ENCODE measurements around the gene SMC3.
"Not testable (repeated sequence)": the region's sequence is repeated elsewhere in the genome, so short reads cannot be mapped to it uniquely, and the experiment has no call there.

Gene SMC3

DNA sequence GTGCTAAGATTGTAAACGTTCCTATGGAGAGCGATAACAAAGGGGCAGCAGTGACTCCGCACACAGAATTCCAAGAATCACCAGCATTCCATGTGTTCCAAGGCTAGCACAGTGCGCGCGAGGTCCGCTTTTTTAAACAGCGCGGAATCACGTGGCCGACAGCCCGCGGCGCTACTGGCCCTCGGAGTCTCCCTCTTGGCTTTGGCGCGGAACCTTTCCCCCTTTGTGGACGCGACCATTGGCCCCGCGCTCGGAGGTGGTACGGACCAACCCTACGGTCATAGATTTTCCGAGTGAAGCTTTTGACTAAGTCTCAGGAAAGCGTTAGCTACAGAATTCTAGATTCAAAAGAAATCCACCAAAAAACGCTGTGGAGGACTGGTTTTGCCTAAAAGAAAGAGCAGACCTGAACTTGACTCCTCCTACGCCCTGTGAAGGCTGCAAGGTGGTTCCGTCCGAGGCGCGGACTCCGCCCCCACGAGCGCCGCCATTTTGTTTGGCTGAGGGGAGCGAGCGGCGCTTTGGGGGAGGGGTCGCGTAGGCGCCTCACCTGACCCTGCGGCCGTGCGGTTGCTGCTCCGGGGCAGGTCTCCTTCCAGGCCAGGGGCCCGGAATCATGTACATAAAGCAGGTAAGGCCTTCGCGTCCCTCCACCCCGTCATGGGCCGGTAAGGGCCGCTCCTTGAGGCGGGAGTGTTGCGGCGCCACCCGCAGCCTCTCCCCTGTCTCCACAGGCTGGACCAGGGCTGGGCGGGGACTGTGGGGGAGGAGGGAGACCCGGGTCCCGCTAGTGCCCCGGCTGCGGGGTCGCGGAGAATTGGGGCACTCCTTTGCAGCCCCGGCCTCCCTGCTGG lies at the start of gene SMC3:
Gene SMC3, plus strand, starts transcription at position 495 of the 854 bp plus-strand sequence. Its CDS starts 122 bp downstream, at position 617.
- DNase-seq (ENCODE audit: low read depth) = peak; percentile 75

DNA sequence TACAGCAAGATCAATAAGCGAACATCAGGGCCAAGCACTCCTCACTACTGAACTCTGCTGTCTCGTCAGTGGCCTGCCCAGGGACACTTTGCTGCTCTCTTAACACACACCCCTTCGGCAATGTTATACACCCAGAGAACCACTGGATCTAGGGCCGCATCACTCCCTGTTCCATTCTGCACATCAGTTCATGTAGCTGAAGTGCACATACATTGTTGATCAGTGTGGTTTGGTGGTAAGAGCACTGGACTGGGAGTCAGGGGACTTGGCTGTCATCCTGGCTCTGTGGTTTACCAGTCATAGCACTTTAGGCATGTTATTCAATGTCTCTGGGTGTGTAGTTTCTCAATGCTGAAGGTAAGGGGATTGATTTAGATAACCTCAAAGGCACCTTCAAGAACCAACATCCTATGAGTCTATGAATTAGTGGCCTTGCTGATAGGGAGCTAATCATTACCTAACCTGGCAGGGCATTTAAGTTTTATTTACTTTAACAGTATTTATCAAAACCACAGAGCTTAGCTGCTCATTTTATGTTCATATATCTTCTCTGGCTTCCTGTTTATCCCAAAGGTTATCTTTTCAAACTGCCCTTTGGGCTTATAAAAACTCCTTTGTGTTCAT lies 45.0 kb upstream of the SMC3 start:
- no peak for DNase-seq (ENCODE audit: low read depth)

DNA sequence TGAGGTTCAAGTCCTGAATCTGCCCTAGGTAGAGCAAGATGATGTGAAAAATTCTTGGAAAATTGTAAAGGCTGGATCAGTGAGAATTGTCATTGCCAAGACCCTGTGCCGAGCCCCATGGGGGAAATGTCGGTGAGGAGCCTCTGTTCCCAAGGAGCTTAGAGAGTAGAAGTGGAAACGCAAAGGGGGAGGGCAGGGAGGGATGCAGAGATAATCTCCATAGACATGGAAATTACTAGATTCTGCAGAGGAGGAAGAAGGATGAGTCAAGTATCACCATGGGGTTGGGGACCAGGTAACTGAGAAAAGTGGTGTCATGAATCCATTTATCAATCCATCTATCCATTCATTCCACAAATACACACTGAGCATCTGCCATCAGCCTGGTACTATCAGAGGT lies 43.8 kb upstream of the SMC3 start:
- no peak for DNase-seq (ENCODE audit: low read depth)

GRCh38 chr10:110524179-110524858 lies 43.2 kb upstream of the SMC3 start:
- no peak for DNase-seq (ENCODE audit: low read depth)

DNA sequence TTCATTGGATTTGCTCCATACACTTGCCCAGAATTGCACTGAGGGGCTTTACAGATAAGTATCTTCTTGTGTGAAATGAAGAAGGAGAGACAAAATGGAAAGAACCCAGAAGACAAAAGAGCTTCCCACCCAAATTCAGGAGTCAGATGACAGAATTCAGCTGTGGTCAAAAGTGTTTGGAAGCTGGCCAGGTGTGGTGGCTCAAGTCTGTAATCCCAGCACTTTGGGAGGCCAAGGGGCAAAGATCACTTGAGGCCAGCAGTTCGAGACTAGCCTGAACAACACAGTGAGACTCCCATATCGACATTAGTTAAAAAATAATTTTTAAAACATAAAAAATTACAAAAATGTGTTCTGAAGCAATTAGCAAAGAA lies 42.6 kb upstream of the SMC3 start:
- DNase-seq (ENCODE audit: low read depth) = no peak

- DNase-seq (ENCODE audit: low read depth) = no peak
These were observed 41.9 kb upstream of the SMC3 start for GRCh38 chr10:110525349-110526260.

- DNase-seq (ENCODE audit: low read depth) = no peak
These were observed 39.7 kb upstream of the SMC3 start for GRCh38 chr10:110527731-110528171.

- no peak for DNase-seq (ENCODE audit: low read depth)
These were observed 39.1 kb upstream of the SMC3 start for GRCh38 chr10:110528224-110528996.

DNA sequence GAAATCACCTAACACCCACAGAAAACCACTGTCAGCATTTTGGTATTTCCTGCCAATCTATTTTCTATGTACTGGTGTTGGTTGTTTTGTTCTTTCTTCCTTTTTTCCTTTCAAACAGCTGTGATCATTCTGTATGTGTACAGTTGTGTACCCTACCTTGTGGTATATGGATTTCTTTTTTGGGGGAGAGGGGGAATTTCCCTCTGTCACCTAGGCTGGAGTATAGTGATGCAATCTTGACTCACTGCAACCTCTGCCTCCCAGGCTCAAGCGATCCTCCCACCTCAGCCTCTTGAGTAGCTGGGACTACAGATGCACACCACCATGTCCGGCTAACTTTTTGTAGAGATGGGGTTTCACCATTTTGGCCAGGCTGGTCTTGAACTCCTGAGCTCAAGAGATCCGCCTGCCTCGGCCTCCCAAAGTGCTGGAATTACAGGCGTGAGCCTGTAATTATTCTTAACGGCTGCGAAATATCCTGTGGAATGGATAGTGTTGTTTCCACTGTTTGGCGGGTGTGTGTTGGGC lies 38.4 kb upstream of the SMC3 start:
- DNase-seq (ENCODE audit: low read depth) = not testable (repeated sequence)

DNA sequence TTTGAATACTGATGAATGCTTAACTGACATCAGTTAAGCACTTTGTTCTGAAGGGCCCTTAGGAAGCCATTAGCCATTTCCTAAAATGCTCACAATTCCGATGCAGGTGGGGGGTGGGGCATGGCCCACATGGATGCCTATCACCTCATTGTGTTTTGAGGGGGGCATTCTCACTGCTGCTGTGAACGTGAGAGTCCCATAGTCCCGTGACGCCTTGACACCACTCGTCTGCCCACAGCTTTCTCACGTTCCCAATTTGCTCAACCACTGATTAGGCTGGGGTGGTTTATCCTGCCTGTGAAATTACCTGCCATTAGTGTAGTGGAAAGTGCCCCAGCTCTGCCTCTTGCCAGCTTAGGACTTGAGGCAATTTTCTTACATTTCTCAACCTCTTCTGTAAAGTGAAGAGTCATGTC lies 37.9 kb upstream of the SMC3 start:
- no peak for DNase-seq (ENCODE audit: low read depth)

- DNase-seq (ENCODE audit: low read depth) = no peak
These were observed 37.2 kb upstream of the SMC3 start for GRCh38 chr10:110530131-110530831.

DNA sequence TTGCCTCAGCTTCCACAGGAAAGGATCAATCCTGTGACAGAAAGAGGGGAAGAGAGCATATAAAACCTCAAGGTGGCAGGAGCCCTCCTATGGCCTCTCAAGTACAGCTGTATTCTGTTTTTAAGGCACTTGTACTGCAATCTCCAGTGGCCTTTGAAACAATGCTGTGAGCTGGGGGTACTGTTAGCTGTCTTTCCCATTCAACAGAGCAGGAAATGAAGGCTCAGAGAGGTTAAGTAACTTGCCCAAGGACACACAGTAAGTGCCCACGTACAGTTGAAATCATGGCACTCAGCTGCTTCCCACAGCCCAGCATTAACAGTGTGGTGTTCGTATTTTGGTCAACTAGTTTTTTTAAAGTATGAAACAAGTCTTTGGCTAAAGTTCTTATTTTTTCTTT lies 35.8 kb upstream of the SMC3 start:
- DNase-seq (ENCODE audit: low read depth) = no peak

- not testable (repeated sequence) for DNase-seq (ENCODE audit: low read depth)
These were observed 34.9 kb upstream of the SMC3 start for GRCh38 chr10:110532628-110533027.

DNA sequence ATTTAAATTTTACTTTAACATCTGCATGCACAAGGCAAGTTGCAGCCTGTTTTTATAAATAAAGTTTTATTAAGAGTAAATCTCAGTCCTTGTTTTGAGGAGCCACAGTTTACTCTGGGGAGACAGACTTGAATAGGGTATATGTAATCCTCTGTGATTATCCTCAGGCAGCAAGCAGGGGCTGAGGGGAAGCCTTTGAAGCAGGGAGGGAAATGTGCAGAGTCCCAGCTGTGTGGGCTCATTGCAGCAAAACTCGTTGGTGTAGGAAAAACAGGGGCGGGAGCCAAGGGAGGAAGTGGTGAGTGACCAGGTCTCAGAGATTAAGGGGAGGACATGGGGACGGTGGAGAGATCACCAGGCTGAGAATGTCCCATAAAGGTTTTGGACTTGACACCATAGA lies 34.3 kb upstream of the SMC3 start:
- no peak for DNase-seq (ENCODE audit: low read depth)

DNA sequence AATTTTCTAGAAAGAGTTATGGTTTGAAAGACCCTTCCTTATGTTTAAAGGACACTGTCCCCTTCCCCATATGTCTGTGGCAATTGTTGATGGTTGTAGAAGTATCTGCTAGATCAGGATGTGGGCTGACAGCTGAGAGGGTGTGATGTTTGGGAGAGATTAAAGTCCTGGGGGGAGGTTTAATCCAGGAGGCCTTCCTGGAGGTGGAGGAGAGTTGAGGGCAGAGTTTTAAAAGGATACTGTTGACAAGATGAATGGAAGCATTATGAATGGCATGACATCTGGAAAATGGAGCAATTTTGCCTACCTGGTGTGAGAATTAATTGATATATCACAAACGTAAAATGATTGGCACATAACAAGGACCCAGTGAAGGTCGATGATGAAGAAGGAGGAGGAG lies 32.9 kb upstream of the SMC3 start:
- no peak for DNase-seq (ENCODE audit: low read depth)

DNA sequence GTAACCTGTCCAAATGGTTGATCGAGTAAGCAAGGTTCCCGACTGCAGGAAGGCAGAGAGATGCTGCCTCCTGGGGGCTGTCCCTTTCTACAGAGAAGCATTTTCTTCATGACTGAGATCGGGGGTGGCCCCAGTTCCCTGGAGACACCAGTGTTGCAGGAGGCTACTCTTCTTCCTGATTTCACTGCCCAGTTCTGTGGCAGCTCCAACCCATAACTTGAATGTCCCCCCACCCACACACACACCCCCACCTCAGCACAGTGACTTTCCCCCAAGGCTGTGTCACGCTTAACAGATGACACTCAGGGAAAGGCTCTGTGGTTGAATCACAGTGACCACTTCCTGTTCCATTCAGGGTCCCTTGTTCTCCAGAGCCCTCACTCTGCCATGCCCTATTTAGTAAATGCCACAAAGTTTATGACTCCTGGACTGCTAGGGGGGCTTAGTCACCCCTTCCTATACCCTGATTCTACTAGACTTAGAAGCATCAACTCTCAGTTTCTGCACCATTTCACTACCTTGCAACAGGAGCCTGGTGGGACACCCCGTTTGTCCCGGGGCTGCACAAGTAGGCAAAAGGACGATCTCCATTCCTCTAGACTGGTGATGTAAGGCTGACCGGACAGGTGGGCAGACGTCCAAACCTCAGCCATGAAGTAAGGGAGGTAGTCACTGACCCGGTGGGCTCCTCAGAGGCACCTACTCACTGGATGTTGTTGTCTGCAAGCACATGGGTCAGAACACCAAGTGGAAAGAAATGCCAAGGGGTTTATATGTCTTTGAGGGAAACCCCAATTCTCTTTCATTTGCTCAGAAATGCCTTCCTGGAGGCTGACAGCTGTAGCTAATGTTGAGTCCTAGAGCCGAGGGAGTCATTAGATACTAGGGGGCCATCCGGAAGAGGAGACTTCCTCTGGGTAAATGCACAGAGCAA lies 31.3 kb upstream of the SMC3 start:
- DNase-seq (ENCODE audit: low read depth) = peak; percentile 44

DNA sequence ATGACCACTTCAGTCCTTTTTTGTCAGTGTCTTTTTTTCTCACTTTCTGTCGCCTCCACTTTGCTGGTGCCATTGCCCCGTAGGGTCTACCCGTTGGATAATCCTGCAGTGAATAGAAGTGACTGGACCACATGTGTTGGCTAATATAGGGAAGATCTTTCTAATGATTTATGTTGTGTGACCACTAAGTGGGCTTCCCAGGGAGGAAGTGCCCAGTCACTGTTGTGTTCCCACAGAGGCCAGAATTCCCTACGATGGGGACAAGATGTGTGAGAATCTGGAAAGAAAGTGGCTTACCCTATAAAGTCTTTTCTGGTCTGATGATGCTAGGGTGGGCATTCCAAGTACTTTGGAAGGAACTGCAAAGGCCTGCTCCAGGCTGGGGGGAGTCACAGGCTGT lies 28.4 kb upstream of the SMC3 start:
- DNase-seq (ENCODE audit: low read depth) = no peak

DNA sequence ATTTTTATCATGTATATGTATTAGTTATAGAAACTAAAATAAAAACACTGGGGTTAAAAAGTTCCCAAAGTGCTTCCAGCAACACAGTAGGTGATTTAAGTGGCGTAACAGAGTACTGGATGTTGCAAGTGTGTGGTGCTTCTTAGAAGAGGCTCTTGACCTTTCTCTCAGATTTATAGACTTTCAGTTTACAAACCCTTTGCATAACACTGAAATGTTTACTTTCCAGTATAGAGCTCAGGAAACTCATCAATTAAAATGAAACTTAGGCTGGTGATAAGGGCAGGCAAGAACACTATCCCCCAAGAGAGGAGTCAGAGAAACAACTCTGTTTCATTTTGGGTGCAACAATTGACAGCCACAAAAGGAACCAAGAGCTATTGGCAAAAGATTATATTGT lies 27.5 kb upstream of the SMC3 start:
- no peak for DNase-seq (ENCODE audit: low read depth)

- no peak for DNase-seq (ENCODE audit: low read depth)
These were observed 22.4 kb upstream of the SMC3 start for GRCh38 chr10:110544958-110545537.
